Esophagus muscularis mucosa (tissue), 3 donors: ENCODE data around the gene SIX5.

Source experiments
- CTCF ChIP-seq, 3 experiments: fragments of 200-600 bp in 2 of 3; fragments of 450-650 bp in 1 of 3; sonication (generic) in 2 of 3; IDR thresholded peaks; one replicate each; pipeline ENCODE4 v1.5.1; 2017 to 2019; ENCODE audit warnings: antibody characterized with exemption in 3 of 3, mild to moderate bottlenecking in 2 of 3, moderate library complexity in 1 of 3
- POLR2A ChIP-seq: fragments of 450-650 bp; IDR thresholded peaks from one replicate; pipeline ENCODE4 v1.6.1; 2017; ENCODE audit warnings: antibody characterized with exemption, moderate library complexity, mild to moderate bottlenecking, low read depth
- POLR2AphosphoS5 ChIP-seq, 2 donors: sonication (generic); formaldehyde crosslinking; IDR thresholded peaks; one replicate each; pipeline ENCODE4 v1.6.1; 2017; ENCODE audit warnings: antibody characterized with exemption in 2 of 2

GRCh38 chr19:45764475-45764874, 4.6 kb downstream of the SIX5 start:
- TF ChIP-seq POLR2AphosphoS5 (IDR thresholded peaks at IDR 0.05): no peak
- no peak for TF ChIP-seq CTCF (IDR thresholded peaks at IDR 0.05)
- no peak for TF ChIP-seq POLR2A
